Measurements from ENCODE around the gene B4GALNT3. TPM values are rescaled to one million over a fixed set of nuclear protein-coding genes. Genes with fewer than 3 reads are reported as not detected.

The B4GALNT3 gene
- total RNA-seq, 1 experiment from 2014 or later: 3.3 TPM

- no peak for DNase-seq (ENCODE audit: low spot score)
These were observed 99.6 kb downstream of the B4GALNT3 start for GRCh38 chr12:559208-559905.

GRCh38 chr12:559906-560455 lies 100.2 kb downstream of the B4GALNT3 start:
- no peak for DNase-seq (ENCODE audit: low spot score)

GRCh38 chr12:560691-561390 lies 101.1 kb downstream of the B4GALNT3 start:
- DNase-seq (ENCODE audit: low spot score): no peak

- DNase-seq (ENCODE audit: low spot score): no peak
These were observed 101.6 kb downstream of the B4GALNT3 start for GRCh38 chr12:561391-561705.

- DNase-seq (ENCODE audit: low spot score): no peak
These were observed 102.3 kb downstream of the B4GALNT3 start for GRCh38 chr12:561908-562593.

GRCh38 chr12:562634-563033 lies 102.9 kb downstream of the B4GALNT3 start:
- DNase-seq (ENCODE audit: low spot score): no peak

- DNase-seq (ENCODE audit: low spot score): no peak
These were observed 103.6 kb downstream of the B4GALNT3 start for GRCh38 chr12:563250-563781.

- no peak for DNase-seq (ENCODE audit: low spot score)
These were observed 104.1 kb downstream of the B4GALNT3 start for GRCh38 chr12:563787-564298.

- no peak for DNase-seq (ENCODE audit: low spot score)
These were observed 105.4 kb downstream of the B4GALNT3 start for GRCh38 chr12:565161-565560.

GRCh38 chr12:565589-566105 lies 105.9 kb downstream of the B4GALNT3 start:
- DNase-seq (ENCODE audit: low spot score): no peak

- no peak for DNase-seq (ENCODE audit: low spot score)
These were observed 108.7 kb downstream of the B4GALNT3 start for GRCh38 chr12:568486-568885.

- DNase-seq (ENCODE audit: low spot score): no peak
These were observed 109.4 kb downstream of the B4GALNT3 start for GRCh38 chr12:569091-569676.

- peak; percentile 81 for DNase-seq (ENCODE audit: low spot score)
These were observed 110.2 kb downstream of the B4GALNT3 start for GRCh38 chr12:569803-570434.

- DNase-seq (ENCODE audit: low spot score): peak; percentile 89
These were observed 110.7 kb downstream of the B4GALNT3 start for GRCh38 chr12:570435-570920.

- peak; percentile 99 for DNase-seq (ENCODE audit: low spot score)
These were observed 111.4 kb downstream of the B4GALNT3 start for GRCh38 chr12:570921-571794.

GRCh38 chr12:571795-572531 lies 112.2 kb downstream of the B4GALNT3 start:
- DNase-seq (ENCODE audit: low spot score): peak; percentile 72

- DNase-seq (ENCODE audit: low spot score): peak; percentile 81
These were observed 112.8 kb downstream of the B4GALNT3 start for GRCh38 chr12:572532-572899.

- no peak for DNase-seq (ENCODE audit: low spot score)
These were observed 113.5 kb downstream of the B4GALNT3 start for GRCh38 chr12:573232-573631.

- DNase-seq (ENCODE audit: low spot score): no peak
These were observed 114.9 kb downstream of the B4GALNT3 start for GRCh38 chr12:574475-575128.
